Fibroblast of pulmonary artery (primary cell): ENCODE measurements around the gene MYRIP.

ENCODE experiments used
- DNase-seq: peaks from one replicate; pipeline ENCODE4 v3.0.0-alpha.2; 2010; ENCODE audit warnings: low read depth
- H3K4me3 ChIP-seq: replicated peaks from 2 replicates; pipeline ENCODE4 v1.5.1; 2011; ENCODE audit warnings: low read depth, mild to moderate bottlenecking, control low read depth, low read length, moderate library complexity
- TF ChIP-seq, protein P1 (sequence below): IDR thresholded peaks from 2 replicates; pipeline ENCODE4 v1.5.1; 2011; ENCODE audit warnings: mild to moderate bottlenecking, control low read depth, low read length, inconsistent platforms; ENCODE audit errors: missing control alignments

Gene MYRIP

DNA sequence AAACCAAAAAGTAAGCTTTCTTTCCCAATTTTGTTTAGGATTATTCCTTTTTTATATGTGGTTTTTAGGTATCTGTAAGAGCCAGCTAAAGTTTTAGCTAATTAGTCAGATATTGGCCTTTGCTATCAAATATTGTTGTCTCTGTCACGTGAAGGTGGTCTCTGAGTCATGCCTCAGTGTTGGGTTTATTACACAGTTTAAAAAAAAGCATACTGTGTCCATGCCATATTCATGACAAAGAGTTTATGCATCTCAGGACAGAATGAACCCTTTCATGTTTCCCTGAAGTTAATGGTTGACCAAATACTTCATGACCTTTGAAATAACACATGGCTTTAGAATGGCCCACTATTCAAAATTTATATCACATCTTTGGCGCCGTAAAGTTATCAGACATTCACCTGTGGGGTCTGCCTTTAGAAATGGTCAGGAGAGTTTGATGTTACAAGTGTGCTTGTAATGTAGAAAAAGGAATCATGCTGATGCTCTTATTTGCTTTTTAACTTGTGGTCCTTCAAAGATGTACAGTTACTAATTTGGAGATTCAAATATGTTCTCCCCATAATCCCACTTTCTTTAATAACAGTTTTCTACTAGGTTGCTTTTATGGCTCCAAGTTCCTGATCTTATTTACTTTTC, 101.5 kb downstream of the MYRIP start:
- TF ChIP-seq, protein P1, sequence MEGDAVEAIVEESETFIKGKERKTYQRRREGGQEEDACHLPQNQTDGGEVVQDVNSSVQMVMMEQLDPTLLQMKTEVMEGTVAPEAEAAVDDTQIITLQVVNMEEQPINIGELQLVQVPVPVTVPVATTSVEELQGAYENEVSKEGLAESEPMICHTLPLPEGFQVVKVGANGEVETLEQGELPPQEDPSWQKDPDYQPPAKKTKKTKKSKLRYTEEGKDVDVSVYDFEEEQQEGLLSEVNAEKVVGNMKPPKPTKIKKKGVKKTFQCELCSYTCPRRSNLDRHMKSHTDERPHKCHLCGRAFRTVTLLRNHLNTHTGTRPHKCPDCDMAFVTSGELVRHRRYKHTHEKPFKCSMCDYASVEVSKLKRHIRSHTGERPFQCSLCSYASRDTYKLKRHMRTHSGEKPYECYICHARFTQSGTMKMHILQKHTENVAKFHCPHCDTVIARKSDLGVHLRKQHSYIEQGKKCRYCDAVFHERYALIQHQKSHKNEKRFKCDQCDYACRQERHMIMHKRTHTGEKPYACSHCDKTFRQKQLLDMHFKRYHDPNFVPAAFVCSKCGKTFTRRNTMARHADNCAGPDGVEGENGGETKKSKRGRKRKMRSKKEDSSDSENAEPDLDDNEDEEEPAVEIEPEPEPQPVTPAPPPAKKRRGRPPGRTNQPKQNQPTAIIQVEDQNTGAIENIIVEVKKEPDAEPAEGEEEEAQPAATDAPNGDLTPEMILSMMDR = no peak
- DNase-seq = peak; percentile 26

GRCh38 chr3:39911465-39912309, 102.3 kb downstream of the MYRIP start:
- no peak overlapping the region for H3K4me3 ChIP-seq
- peak; percentile 56 for DNase-seq
- TF ChIP-seq, protein P1 = no peak

More for the DNA sequence above, 101.5 kb downstream of the MYRIP start:
- no peak overlapping the region for H3K4me3 ChIP-seq

DNA sequence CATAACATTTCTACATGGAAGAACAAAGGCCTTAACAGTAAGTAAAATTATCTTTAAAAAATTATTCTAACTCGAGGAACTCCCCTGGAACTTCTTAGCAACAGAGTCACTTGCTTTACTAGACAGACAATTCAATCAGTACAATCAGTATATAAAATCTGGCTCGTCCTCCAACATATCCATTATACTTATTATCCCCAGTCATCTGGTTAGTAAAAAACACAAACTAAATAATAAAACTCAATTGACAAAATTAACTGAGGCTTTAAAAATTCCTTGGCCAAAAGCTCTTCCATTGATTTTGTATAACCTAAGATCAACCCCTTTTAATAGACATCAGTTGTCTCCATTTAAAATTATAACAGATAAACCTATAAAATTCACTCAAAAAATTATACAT, 105.6 kb downstream of the MYRIP start:
- TF ChIP-seq, protein P1 = no peak
- H3K4me3 ChIP-seq = no peak overlapping the region

DNA sequence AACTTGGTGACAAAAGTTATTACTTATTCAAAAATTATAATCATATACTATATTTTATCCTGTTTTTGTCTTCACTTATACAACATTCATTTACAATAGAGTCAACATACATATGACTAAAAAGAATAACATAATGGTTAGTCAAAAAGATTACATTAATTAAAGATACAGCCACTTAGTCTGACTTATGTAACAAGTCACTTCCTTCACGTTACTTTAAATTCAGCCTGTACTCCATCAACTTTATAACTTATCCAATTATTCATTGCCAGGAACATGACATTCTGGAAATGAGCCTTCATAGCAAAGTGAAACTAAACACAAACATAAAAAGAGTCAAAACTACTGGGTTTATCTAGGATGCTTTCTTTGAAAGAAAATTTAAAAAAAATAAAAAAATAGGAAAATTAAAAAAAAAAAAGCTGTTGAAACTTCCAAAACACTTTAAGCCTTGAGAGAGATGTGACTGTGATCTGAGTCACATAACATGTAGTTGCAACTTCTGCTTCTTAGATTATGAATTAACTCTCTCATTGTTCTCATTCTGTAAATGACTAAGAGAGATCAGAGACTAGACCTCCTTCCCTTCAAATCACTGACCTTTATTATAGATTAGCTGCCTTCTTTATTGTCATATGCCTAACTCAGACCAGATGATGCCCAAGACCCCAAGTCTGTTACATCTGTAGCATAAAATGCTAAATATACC, 107.8 kb downstream of the MYRIP start:
- TF ChIP-seq, protein P1 = no peak
- no peak overlapping the region for H3K4me3 ChIP-seq
- DNase-seq = peak; percentile 24

More for the DNA sequence above, 105.6 kb downstream of the MYRIP start:
- DNase-seq = no peak

GRCh38 chr3:39919281-39919680, 109.9 kb downstream of the MYRIP start:
- no peak for DNase-seq
- no peak overlapping the region for H3K4me3 ChIP-seq
- TF ChIP-seq, protein P1 = no peak

- no peak for DNase-seq
- no peak overlapping the region for H3K4me3 ChIP-seq
- TF ChIP-seq, protein P1 = no peak
Measured at GRCh38 chr3:39920271-39920670, 110.9 kb downstream of the MYRIP start.
